NOMO-1 treated with dmso at 0.1 percent for 144 hours (cell line): ENCODE data around the gene GLIPR1L2.
"Not testable (repeated sequence)": the region's sequence is repeated elsewhere in the genome, so short reads cannot be mapped to it uniquely, and the experiment has no call there.

Source experiments
- DNase-seq: peaks from one replicate; lab custom pipeline; 2025; ENCODE audit not compliant: unreplicated experiment; lab: John Stamatoyannopoulos, UW

The GLIPR1L2 gene

DNA sequence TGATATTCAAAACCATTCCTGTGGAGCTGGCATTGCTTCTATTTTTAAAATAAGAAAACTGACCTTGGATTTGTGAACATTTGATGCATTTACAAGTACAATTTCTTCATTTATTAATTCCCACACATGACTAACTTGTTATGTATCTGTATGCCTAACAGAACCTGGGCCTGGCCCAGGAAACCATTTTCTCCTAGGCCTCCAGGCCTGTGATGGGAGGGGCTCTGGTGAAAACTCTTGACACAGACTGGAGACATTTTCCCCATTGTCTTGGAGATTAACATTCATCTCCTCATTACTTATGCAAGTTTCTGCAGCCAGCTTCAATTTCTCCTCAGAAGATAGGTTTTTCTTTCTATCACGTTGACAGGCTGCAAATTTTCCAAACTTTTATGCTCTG is 42.0 kb downstream of the GLIPR1L2 start:
- no peak for DNase-seq

DNA sequence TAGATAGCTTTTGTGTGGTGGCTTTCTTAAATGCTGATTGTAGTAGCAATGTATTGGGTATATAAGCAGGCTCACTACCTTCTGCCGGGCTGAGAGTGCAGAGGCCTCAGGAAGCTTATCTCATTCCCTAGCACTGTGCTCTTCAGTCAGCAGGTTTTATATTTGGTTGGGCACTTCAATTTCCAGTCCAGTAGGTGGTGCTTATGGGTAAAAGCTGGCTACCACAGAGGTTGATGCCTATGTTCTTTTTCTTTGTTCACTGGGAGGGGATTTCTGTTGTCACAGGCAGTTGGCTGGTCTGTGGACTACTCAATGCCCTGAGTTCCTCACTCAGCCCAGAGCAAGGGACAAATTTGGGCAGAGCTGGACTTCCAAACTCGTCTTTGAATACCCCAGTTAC is 46.7 kb downstream of the GLIPR1L2 start:
- peak; percentile 14 for DNase-seq

DNA sequence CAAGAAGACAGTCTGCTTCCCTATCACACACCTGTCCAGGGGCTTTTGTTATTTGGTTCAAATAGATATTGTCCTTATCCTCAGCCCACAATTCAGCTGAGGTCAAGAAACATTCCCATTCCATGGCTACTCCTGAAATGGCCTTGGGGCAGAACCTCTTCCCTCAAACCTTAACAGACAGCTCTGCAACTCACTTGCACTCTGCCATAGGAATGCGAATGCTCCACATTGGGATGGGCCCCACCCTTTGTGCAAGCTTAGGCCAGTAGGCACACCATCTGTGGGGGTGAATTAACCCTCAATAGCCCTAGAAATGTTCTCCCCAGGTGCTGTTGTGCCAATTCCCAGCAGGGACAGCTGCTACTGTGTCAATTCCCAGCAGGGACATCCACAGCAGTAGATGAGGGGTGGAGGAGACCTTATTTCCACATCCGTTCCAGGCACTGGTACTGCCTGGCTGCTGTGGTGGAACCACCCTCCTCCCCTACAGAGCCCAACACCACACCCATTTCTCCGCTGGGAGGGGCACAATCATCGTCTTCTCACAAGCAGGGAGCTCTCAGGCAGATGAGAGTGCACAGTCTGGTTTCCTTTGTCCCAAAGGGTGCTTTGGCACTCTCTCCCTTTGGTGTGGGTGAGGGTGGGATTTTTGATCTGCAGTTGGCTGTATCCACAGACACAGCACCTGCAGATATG is 47.3 kb downstream of the GLIPR1L2 start:
- no peak for DNase-seq

DNA sequence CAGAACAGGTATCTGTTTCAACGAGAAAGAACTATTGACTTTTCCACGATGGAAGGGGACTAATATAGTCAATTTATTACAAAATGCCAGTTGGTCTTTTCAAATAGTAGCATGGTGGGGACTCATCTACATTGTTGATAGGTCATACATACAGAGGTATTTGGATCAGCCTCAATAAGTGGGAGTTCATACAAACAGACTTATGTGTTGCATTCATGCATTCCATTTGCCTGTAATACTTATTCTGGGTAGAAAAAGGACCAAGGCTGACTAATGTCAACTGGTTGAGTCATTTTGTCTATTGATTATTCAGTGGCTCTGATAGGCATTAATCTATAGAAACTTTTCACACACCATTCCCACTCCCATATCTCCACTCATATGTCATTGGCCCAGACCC is 48.2 kb downstream of the GLIPR1L2 start:
- no peak for DNase-seq

DNA sequence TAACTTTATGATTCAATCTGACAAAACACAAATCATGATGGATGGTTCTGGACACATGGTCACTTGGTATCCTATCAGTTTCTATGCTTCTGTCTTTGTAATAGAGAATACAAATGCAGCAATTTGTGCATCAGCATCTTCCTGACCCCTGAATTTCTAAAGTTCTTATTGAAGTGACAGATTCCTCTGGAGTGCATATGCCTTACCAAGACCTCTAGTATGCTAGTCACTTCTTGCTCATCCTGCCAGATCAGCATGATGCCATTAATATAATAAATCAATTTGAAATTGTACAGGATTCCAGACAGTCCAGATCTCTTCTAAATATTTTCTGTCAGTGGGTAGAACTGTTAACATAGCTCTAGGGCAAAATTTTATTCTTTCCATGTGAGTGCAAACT is 49.0 kb downstream of the GLIPR1L2 start:
- DNase-seq: no peak

DNA sequence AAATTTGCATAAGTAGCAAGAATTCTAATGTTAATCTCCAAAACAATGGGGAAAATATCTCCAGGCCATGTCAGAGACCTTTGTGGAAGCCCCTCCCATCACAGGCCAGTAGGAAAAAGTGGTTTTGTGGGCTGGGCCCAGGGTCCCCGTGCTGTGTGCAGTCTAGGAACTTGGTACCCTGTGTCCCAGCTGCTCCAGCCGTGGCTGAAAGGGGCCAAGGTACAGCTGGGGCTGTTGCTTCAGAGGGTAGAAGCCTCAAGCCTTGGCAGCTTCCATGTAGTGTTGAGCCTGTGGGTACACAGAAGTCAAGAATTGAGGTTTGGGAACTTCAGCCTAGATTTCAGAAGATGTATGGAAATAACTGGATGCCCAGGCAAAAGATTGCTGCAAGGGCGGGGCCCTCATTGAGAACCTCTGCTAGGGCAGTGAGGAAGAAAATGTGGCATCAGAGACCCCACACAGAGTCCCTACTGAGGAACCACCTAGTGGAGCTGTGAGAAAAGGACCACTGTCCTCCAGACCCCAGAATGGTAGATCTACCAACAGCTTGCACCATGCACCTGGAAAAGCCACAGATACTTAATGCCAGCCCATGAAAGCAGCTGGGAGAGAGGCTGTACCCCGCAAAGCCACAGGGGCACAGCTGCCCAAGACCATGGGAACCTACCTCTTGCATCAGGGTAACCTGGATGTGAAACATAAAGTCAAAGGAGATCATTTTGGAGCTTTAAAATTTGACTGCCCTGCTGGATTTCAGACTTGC is 51.0 kb downstream of the GLIPR1L2 start:
- DNase-seq: not testable (repeated sequence)

DNA sequence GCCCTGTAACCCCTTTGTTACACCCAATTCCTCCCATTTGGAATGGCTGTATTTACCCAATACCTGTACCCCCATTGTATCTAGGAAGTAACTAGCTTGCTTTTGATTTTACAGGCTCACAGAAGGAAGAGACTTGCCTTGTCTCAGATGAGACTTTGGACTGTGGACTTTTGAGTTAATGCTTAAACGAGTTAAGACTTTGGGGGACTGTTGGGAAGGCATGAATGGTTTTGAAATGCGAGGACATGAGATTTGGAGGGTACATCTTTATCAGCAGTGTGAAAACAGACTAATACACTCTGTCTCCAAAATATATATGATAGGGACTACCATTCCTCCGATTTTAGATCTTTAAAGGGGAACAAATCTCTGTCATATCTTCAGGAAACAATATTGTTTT is 51.6 kb downstream of the GLIPR1L2 start:
- not testable (repeated sequence) for DNase-seq

DNA sequence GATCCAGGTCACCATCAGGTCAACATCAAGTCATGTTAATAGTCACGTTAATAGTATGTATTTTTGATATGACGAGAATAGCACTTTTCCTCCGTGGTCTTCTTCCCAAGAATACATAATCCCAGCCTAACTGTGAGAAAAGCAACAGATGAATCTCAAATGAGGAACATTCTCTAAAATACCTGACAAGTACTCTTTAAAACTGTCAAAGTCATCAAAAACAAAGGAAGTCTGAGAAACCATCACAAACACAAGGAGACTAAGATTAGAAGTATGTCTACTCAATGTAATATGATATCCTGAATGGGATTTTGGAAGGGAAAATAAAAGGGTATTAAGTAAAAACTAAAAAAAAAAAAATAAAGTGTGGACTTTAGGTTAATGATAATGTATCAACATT is 52.8 kb downstream of the GLIPR1L2 start:
- no peak for DNase-seq

DNA sequence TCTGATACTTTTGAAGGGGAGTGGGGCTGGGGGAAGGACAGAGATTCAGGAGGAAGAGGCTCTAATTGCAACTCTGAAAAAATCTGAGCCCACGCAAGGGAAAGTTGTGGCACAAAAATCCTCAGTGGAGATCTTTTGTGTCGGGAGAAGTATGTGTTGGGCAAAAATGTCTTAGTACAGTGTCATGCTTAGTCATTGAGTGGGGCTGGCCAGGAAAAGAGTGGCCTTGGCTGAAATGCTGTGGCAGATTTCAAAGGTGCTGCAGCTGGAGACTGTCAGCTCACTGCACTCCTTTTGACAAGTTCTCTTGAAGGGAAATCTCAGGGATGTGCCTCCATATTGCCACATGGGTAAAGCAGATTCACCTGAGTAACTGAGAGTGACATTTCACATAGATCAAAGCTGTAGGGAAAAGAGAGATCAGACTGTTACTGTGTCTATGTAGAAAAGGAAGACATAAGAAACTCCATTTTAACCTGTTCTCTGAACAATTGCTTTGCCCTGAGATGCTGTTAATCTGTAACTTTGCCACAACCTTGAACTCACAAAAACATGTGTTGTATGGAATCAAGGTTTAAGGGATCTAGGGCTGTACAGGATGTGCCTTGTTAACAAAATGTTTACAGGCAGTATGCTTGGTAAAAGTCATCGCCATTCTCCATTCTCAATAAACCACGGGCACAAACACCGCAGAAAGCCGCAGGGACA is 53.7 kb downstream of the GLIPR1L2 start:
- no peak for DNase-seq

DNA sequence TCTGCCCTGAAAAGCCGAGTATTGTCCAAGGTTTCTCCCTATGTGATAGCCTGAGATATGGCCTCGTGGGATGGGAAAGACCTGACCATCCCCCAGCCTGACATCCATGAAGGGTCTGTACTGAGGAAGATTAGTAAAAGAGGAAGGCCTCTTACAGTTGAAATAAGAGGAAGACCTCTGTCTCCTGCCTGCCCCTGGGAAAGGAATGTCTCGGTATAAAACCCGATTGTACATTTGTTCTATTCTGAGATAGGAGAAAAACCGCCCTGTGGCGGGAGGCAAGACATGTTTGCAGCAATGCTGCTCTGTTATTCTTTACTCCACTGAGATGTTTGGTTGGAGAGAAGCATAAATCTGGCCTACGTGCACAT is 54.2 kb downstream of the GLIPR1L2 start:
- DNase-seq: not testable (repeated sequence)

DNA sequence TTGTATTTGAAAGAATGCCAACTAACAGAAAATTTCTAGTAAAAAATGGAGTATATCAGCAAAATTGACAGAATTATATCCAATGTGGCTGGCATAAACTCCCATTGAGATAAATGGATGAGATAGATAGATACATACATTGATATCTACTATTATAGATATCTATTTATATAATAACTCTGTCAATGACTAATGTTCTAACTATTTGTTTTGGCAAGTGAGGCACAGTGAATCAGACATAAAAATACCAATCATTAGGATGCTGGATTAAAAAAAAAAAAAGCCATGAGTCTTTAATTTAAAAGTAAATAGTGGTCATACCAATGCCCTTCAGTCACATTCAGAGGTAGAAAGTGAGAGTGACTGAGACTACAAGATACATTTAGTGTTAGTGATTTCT is 56.0 kb downstream of the GLIPR1L2 start:
- DNase-seq: no peak

DNA sequence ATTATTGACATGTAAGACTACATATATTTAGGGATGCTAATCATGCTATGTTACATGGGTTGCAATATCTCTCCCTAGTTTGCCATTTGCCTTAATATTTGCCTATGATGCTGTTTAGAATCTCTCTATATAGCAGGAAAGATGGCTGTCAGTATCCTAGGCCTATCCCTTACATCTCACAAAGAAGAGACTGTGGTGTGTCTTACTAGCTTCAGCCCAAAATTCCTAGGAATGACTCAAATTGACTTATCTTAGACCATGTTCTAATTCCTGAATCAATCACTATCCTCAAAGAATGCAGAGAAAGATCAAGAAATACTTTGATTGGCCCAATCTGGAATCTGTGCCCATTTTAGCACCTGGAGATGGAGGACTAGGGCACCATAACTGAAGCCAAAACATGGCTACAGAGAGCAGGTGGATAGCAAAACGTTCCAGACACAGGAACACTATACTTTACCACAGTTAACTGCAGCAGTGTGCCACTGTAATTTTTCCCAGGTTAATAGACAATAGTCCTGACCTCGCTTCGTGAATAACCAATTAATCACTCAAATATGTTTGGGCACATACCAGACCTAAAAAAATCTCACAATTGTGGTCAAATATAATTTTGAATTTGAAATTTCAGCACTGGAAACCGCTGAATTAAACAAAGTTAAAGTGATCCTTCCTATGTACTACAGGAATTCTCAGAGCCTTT is 57.0 kb downstream of the GLIPR1L2 start:
- no peak for DNase-seq

DNA sequence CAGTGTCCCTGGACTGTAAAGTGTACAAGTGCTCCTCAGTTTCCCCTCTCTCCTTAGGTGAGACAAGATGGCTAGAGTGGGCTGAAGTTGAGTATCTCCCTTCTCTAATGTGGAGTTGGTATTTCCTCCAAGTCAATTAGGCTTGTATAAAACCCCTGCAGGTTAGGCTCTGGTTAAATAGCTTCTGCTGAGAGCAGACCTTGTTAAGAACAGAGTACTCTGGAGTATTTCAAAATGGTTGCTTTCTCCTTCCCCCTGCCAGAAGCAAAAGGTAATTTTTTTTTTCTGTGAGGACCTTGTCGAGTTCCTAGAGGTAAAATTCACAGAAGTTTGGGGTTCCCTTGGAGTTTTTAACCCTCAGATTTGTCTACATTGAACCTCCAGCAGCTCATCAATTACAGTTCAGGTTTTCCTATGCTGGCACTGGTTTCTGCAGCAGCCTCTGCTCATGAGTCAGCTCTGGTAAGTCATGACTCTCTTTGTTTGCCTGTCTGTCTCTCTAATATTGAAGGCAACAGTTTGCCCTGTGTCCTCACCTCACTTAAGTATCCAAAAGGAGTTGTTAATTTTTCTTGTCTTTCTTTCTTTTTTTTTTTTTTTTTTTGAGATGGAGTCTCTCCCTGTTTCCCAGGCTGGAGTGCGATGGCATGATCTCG is 61.9 kb downstream of the GLIPR1L2 start:
- no peak for DNase-seq

DNA sequence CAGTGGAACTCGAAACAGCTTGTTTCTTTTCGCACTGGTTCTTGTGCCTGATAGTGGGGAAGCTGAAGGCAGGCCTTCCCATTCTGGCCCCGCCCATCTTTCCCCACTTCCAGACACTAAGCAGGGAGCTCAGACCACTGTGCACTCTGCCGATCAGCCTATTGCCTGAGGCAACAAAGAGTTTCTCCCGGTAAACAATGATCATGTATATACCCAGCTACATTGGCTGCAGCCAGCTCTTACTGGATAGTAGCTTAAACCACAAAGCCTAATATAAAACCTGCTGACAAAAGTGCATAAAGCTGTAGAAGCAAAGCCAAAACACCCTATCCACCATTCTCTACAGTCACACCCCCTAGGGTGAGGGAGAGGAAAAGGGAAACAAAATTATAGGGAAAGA is 65.0 kb downstream of the GLIPR1L2 start:
- no peak for DNase-seq

DNA sequence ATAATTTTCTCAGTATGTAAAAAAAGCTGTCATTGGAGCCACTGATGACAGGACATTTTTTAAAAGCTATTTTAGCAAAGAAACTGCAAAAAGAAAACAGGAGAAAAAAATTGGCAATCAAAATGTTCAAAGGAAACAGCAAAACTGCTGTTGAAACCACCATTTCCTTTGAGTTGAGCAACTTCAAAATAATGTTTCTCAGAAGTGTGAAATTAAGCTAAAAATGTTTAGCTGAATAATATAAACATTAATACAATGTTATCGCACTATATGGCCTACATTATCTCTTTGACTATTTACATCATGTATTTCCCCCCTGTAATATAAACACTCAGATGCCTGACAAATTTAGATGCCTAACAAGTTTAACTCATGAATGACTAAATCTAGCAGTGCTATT is 66.3 kb downstream of the GLIPR1L2 start:
- DNase-seq: no peak

DNA sequence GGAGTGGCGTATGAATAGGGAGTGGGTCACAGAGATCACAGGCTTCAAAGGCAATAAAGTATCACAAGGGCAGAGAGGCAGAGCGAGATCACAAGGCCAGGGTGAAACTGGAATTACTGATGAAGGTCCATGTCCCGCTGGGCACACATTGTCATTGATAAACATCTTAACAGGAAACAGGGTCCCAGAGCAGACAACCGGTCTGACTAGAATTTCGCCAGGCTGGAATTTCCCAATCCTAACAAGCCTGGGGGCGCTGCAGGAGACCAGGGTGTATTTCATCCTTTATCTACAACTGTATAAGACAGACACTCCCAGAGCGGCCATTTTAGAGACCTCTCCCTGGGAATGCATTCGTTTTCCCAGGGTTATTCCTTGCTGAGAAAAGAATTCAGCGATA is 67.0 kb downstream of the GLIPR1L2 start:
- not testable (repeated sequence) for DNase-seq

DNA sequence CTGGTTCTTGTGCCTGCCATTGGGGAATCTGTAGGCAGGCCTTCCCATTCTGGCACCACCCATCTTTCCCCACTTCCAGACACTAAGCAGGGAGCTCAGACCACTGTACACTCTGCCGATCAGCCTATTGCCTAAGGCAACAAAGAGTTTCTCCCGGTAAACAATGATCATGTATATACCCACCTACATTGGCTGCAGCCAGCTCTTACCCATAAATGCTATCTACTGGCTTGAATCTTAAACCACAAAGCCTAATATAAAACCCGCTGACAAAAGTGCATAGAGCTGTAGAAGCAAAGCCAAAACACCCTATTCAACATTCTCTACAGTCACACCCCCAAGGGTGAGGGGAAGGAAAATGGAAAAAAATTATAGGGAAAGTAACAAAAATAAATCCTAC is 68.9 kb downstream of the GLIPR1L2 start:
- DNase-seq: no peak

DNA sequence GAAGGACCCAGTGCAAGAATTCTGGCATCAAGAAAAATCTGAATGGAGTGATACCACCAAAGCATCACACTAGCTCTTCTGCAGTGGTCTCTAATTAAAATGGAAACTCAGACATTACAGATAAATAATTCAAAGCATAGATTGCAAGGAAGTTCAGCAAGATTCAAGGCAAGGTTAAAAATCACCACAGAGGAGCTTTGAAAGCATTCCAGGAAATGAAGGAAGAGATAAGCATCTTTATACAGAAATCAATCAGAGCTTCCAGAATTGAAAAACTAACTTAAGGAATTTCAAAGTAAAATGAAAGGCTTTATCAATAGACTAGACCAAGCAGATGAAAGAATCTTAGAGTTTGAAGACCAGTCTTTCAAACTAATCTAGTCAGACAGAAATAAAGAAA is 69.3 kb downstream of the GLIPR1L2 start:
- DNase-seq: no peak

DNA sequence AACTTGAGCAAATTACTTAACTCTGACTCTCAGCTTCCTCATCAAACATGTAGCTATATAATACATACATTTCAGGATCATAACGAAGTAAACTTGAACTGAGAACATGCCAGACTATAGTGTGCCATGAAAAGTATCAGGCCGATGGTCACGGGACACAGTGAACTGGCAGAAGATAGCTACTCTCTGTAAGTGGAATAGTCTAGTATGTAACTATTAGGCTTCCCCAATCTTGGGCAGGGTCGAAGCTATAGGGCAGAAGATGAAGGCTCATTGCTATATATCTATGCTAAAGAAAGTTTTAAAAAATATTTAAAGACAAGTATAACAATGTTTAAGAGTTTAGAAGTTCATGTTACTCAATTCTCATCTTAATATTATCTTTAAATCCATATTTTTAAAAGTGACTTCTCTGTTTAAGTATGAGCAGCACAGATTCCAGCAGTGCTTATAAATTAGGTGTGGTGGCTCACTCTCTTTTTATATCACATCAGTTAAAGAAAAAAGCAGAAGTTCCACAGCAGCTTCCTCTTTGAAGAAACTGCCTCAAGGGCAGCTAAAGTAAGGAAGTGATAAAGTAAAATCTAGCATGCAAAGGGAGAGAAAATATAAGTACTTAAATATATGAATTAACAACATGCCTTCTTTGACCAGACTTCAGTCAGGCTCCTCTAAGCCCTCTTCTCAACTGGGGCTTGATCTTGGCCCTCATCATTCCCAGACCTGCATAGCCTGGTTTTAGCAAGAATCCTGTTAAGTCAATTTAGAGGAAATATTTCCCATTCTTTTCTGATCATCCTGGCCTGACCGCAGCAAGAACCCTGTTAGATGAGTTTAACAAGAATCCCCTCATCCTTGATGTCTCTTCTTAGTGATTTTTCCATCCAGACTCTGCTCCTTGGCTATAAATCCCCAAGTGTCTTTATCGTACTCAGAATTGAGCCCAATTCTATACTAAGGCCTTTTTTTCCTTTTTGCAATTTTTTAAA is 81.3 kb downstream of the GLIPR1L2 start:
- DNase-seq: peak; percentile 75

DNA sequence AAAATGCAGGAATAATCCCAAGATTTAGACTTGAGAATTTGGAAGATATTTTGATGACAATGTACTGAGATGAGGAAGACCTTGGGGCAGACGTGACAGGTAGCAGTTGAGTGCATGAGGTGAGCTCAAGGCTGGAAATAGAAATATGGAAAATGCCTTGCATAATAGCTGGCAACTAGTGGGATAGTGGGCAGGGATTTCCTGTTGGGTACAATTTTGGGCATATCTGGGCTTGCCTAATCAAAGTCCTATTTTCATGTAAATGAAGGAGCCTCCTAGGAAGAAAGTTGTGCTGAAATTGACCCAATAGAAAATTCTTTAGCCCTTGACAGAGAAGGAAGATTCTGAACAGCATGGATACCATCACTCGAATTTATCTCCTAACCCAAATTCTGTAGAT is 83.2 kb downstream of the GLIPR1L2 start:
- no peak for DNase-seq
